Progenitor cell of endocrine pancreas (in vitro differentiated cells): ENCODE data around the gene PTGDS. TPM values are rescaled to one million over a fixed set of nuclear protein-coding genes. Genes with fewer than 3 reads are reported as not detected.

ENCODE experiments used
- DNase-seq: peaks from one replicate; pipeline ENCODE4 v3.0.0; 2021; ENCODE audit warnings: low spot score; ENCODE audit not compliant: unreplicated experiment
- H3K27ac Mint-ChIP-seq: 2 replicates; pipeline ENCODE4 v1.8.0; 2021; ENCODE audit warnings: mild to moderate bottlenecking, moderate library complexity, mixed read lengths
- H3K27me3 Mint-ChIP-seq: 2 replicates; pipeline ENCODE4 v1.8.0; 2021; ENCODE audit warnings: mixed read lengths
- H3K36me3 Mint-ChIP-seq: 2 replicates; pipeline ENCODE4 v1.8.0; 2022; ENCODE audit warnings: mixed read lengths; ENCODE audit not compliant: insufficient read depth
- H3K4me1 Mint-ChIP-seq: 2 replicates; pipeline ENCODE4 v1.8.0; 2021; ENCODE audit warnings: low read depth, mixed read lengths
- H3K4me3 Mint-ChIP-seq: 2 replicates; pipeline ENCODE4 v1.8.0; 2021; ENCODE audit warnings: low read depth, mild to moderate bottlenecking, moderate library complexity, mixed read lengths
- H3K9me3 Mint-ChIP-seq: 2 replicates; pipeline ENCODE4 v1.8.0; 2021; ENCODE audit warnings: low read depth, mixed read lengths
- total RNA-seq: library from RNA; stranded (reverse); gene quantifications from 2 replicates; pipeline ENCODE4 v1.2.1, GENCODE V29; 2021
- TF ChIP-seq, protein P1 (sequence below): fragments of 200-600 bp; sonication (generic); IDR thresholded peaks from one replicate; pipeline ENCODE4 v1.5.0; 2021; ENCODE audit warnings: antibody characterized with exemption, mild to moderate bottlenecking; ENCODE audit not compliant: unreplicated experiment

Gene PTGDS
- total RNA-seq, 1 donor from 2014 or later = not detected

DNA sequence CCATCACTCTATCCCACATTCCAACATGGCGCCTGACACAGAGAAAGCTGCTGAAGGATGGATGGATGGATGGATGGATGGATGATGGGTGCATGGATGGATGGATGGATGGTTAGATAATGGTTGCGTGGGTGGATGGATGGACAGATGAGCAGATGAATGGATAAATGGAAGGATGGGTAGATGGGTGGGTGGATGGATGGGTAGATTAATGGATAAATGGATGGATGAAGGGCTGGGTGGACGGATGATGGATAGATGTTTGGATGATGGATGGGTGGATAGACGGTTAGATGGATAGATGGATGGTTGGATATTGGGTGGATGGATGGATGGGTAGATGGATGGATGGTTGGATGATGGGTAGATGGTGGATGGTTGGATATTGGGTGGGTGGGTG, 20.7 kb upstream of the PTGDS start:
- H3K4me1 Mint-ChIP-seq = no peaks in the 10 kb centered on the region
- H3K4me3 Mint-ChIP-seq = no peak overlapping the region
- H3K9me3 Mint-ChIP-seq = peaks cover 7% of the 10 kb centered on the region
- no peaks in the 10 kb centered on the region for H3K27me3 Mint-ChIP-seq
- H3K36me3 Mint-ChIP-seq = no peaks in the 10 kb centered on the region
- no peak for DNase-seq
- TF ChIP-seq, protein P1, sequence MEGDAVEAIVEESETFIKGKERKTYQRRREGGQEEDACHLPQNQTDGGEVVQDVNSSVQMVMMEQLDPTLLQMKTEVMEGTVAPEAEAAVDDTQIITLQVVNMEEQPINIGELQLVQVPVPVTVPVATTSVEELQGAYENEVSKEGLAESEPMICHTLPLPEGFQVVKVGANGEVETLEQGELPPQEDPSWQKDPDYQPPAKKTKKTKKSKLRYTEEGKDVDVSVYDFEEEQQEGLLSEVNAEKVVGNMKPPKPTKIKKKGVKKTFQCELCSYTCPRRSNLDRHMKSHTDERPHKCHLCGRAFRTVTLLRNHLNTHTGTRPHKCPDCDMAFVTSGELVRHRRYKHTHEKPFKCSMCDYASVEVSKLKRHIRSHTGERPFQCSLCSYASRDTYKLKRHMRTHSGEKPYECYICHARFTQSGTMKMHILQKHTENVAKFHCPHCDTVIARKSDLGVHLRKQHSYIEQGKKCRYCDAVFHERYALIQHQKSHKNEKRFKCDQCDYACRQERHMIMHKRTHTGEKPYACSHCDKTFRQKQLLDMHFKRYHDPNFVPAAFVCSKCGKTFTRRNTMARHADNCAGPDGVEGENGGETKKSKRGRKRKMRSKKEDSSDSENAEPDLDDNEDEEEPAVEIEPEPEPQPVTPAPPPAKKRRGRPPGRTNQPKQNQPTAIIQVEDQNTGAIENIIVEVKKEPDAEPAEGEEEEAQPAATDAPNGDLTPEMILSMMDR = no peak
- no peak overlapping the region for H3K27ac Mint-ChIP-seq

DNA sequence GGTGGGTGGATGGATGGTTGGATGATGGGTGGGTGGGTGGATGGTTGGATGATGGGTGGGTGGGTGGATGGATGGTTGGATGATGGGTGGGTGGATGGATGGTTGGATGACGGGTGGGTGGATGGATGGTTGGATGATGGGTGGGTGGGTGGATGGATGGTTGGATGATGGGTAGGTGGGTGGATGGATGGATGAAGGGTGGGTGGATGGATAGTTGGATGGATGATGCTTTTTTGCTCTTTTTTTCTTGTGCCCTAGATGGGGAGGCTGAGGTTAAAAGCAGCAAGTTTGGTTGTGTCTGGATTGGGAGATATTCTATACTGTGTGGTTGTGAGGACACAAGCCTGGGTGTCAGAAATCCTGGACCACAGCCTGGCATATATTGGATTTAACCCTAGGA, 19.8 kb upstream of the PTGDS start:
- Mint-ChIP-seq H3K9me3 (peaks cover 7% of the 10 kb centered on the region), H3K4me3 (no peak overlapping the region), H3K4me1 (no peaks in the 10 kb centered on the region), H3K27ac (no peak overlapping the region), H3K27me3 (no peaks in the 10 kb centered on the region), H3K36me3 (no peaks in the 10 kb centered on the region)
- DNase-seq = no peak
- TF ChIP-seq, protein P1 = no peak

- peaks cover 7% of the 10 kb centered on the region for H3K9me3 Mint-ChIP-seq
- H3K27ac Mint-ChIP-seq = no peak overlapping the region
- H3K36me3 Mint-ChIP-seq = no peaks in the 10 kb centered on the region
- H3K4me1 Mint-ChIP-seq = no peaks in the 10 kb centered on the region
- H3K27me3 Mint-ChIP-seq = no peaks in the 10 kb centered on the region
- TF ChIP-seq, protein P1 = no peak
- no peak overlapping the region for H3K4me3 Mint-ChIP-seq
- DNase-seq = no peak
Measured at GRCh38 chr9:136957901-136958300, 19.4 kb upstream of the PTGDS start.

- Mint-ChIP-seq H3K4me1 (no peaks in the 10 kb centered on the region), H3K27me3 (no peaks in the 10 kb centered on the region), H3K9me3 (peaks cover 7% of the 10 kb centered on the region), H3K4me3 (no peak overlapping the region), H3K36me3 (no peaks in the 10 kb centered on the region), H3K27ac (no peak overlapping the region)
- TF ChIP-seq, protein P1 = no peak
- DNase-seq = no peak
Measured at GRCh38 chr9:136958473-136958872, 18.8 kb upstream of the PTGDS start.

DNA sequence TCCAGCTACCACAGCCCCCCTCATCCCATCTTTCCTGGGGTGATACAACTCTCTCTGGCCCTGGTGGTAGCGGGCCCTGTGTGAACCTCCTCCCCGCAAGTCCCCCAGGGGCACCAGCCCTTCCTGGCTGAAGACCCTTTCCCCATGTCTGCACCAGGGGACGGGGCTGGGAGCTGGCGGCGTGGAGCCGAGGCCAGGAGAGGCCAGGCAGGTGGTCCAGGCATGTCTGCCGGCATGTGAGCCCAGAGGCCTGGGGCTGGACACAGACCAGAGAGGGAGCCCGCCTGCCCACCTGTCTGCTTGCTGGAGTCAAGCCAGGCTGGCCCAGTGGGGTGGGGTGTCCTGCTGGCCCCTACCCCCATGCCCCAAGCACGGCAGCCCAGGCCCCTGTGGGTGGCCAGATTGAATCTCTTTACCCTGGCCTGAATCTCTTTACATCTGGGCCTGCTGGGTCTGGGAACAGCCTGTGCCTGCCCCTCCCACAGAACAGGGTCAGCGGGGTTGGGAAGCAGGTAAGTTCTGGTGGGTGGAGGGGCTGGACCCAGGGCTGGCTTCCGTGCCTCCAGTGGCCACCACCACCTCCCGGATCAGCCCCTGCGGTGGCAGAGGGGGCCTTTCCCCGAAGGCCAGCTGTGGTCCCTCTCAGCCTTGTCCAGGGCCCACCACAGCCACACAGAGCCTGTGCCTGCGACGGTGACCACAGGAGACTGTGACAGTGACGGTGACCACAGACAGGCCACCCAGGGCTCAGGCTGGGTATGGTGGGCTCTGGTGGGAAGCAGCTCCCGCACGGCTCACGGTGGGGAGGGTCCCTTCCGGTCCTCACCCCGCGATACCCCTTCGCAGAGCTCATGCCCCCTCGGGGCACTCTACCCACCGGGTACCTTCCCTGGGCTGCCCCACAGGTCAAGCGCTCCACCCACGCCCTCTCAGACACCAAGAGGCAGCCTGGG, 18.1 kb upstream of the PTGDS start:
- no peaks in the 10 kb centered on the region for H3K36me3 Mint-ChIP-seq
- H3K4me1 Mint-ChIP-seq = no peaks in the 10 kb centered on the region
- peaks cover 7% of the 10 kb centered on the region for H3K9me3 Mint-ChIP-seq
- TF ChIP-seq, protein P1 = no peak
- no peak for DNase-seq
- H3K27me3 Mint-ChIP-seq = no peaks in the 10 kb centered on the region
- H3K4me3 Mint-ChIP-seq = no peak overlapping the region
- H3K27ac Mint-ChIP-seq = no peak overlapping the region
